Lower lobe of right lung (tissue), 2 donors: ENCODE measurements around the gene ZNF316. TPM values are rescaled to one million over a fixed set of nuclear protein-coding genes. Genes with fewer than 3 reads are reported as not detected.

Experiments
- ATAC-seq, 2 donors: fragments of 200-7000 bp; cut with Tn5 transposase; one replicate each; pipeline ENCODE4 v1.9.1; 2020 to 2022; ENCODE audit warnings: mild to moderate bottlenecking in 2 of 2, moderate library complexity in 2 of 2
- DNase-seq: peaks from one replicate; pipeline ENCODE4 v3.0.0-alpha.2; 2020
- H3K27ac ChIP-seq: fragments of 200-600 bp; one replicate; pipeline ENCODE4 v1.8.0; 2022
- H3K27me3 ChIP-seq: fragments of 200-600 bp; one replicate; pipeline ENCODE4 v1.8.0; 2022; ENCODE audit warnings: low read depth
- H3K36me3 ChIP-seq: fragments of 200-600 bp; one replicate; pipeline ENCODE4 v1.8.0; 2022; ENCODE audit warnings: mild to moderate bottlenecking
- H3K4me1 ChIP-seq: fragments of 200-600 bp; one replicate; pipeline ENCODE4 v1.8.0; 2022
- H3K4me3 ChIP-seq: fragments of 200-600 bp; one replicate; pipeline ENCODE4 v1.8.0; 2022; ENCODE audit warnings: mild to moderate bottlenecking
- H3K9me3 ChIP-seq: fragments of 200-600 bp; one replicate; pipeline ENCODE4 v1.8.0; 2022
- intact Hi-C: fragments of 100-400 bp; cut with DNase I; formaldehyde crosslinking; loops from one replicate; pipeline ENCODE4 v1.11.0; 2022
- long read RNA-seq: library from polyadenylated mRNA; unstranded; transcript quantifications from one replicate; pipeline ENCODE4 v2.0.0, GENCODE V29; 2021
- total RNA-seq: library from RNA; stranded (reverse); fragmentation: NEBNext Ultra II Directional; extraction: Animal tissue kit (Norgen Biotek cat#: 25700); gene quantifications from one replicate; pipeline ENCODE4 v1.2.1, GENCODE V29; 2021
- TF ChIP-seq, protein P1 (sequence below): fragments of 200-600 bp; IDR thresholded peaks from one replicate; pipeline ENCODE4 v1.8.0; 2022; ENCODE audit warnings: antibody characterized with exemption, mild to moderate bottlenecking
- donor health status: DM: no; HTN: yes; CAD: no; lungs with severe emphysema.

The ZNF316 gene
- total RNA-seq, result 43.2 TPM
- long read RNA-seq, full-length matches to known transcripts, result 5 of 49 reads
- long read RNA-seq, partial matches to known transcripts, result 38 of 49 reads
- long read RNA-seq, other reads (novel, unspliced or antisense), result 6 of 49 reads

DNA sequence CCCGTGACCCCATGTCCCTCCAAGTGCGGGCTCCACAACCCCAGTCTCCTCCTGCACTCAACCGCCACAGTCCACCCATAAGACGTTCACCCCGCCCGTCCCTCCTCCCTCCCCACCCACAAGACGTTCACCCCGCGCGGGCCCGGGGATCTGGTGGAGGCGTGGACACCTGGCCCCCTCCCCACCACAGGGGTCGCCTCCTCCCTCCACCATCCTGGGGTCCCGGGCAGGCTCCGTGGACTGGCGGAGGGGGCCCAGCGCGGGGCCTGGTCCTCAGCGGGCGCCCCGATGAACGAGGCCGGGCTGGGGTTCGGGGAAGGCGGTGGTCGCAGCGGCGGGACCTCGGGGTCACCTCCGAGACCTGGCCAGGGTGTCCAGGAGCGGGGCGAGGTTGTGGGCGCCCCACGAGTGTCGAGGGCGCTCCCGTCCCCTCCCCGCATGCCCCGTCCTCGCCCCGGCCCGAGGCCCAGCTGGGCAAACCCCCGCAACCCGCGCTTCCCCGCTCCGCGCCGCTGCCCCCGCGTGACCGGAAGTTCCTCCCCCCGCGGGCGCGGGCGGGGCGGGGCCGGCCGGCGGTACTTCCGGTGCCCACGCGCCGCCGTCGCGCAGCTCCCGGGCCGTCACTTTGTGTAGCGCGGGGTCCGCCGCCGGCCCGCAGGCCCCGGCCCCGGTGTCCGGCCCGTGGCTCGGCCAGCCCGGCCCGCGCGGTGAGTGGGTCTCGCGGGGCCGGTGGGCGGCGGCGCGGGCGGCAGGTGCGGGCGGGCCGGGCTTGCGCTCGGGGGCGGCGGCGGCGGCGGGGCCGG lies at the start of gene ZNF316:
Gene ZNF316, plus strand, starts transcription at position 578 of the 803 bp plus-strand sequence. CDS start 5,092 bp downstream, outside the sequence.
- H3K27me3 ChIP-seq, result no peaks in the 10 kb centered on the region
- H3K36me3 ChIP-seq, result peaks cover 13% of the 10 kb centered on the region
- intact Hi-C loops, result no loop called here
- H3K9me3 ChIP-seq, result no peaks in the 10 kb centered on the region
- DNase-seq (peak; percentile 79), ATAC-seq (peak; percentile 85 to 91)
- H3K27ac ChIP-seq, result peak within 1 kb of the TSS; percentile 84
- peaks cover 24% of the 10 kb centered on the region for H3K4me1 ChIP-seq
- peak within 1 kb of the TSS; percentile 86 for H3K4me3 ChIP-seq
- TF ChIP-seq, protein P1, sequence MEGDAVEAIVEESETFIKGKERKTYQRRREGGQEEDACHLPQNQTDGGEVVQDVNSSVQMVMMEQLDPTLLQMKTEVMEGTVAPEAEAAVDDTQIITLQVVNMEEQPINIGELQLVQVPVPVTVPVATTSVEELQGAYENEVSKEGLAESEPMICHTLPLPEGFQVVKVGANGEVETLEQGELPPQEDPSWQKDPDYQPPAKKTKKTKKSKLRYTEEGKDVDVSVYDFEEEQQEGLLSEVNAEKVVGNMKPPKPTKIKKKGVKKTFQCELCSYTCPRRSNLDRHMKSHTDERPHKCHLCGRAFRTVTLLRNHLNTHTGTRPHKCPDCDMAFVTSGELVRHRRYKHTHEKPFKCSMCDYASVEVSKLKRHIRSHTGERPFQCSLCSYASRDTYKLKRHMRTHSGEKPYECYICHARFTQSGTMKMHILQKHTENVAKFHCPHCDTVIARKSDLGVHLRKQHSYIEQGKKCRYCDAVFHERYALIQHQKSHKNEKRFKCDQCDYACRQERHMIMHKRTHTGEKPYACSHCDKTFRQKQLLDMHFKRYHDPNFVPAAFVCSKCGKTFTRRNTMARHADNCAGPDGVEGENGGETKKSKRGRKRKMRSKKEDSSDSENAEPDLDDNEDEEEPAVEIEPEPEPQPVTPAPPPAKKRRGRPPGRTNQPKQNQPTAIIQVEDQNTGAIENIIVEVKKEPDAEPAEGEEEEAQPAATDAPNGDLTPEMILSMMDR, result no peak

DNA sequence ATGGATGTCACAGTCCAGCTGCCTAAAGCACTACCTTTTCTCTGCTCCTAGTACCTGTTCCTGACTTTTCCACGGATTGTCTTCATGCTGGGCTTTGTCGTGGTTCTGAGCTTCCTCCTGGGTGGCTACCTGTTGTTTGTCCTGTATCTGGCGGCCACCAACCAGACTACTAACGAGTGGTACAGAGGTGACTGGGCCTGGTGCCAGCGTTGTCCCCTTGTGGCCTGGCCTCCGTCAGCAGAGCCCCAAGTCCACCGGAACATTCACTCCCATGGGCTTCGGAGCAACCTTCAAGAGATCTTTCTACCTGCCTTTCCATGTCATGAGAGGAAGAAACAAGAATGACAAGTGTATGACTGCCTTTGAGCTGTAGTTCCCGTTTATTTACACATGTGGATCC lies 48.6 kb upstream of the ZNF316 start:
- intact Hi-C loops, result no loop called here
- H3K36me3 ChIP-seq, result peaks cover 59% of the 10 kb centered on the region

DNA sequence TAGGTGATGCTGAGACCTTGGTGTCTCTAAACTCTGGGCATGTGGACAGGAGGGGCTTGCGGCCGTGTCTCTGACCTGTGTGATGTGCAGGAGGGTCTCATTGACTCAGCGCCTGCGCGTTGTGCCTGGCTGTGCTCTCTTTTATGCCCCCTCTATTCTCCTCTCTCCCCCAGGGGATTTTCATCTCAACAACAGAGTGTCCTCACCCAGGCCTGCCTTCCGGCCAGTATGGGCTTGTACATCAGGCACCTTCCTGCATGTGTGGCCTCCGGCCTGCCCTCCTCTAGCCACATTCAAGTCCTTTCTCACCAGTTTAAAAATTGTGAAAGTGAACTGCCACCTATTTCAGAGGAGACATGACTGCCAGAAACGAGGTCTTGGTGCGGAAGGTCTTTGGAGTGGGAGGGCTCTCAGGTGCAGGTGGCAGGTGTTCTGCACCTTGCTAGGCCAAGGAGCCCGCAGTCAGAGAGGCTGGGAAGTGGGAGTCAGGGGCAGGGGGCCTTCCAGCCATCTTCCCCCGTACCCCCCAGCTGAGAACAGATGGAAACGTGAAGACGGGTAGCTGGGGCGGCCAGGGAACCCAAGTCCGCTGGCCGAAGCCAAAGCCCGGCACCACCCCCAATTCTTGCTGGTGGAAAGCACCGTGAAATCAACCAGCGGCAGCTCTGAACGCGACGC lies 47.8 kb upstream of the ZNF316 start:
- ATAC-seq (peak in 1 of 2 donors; percentile 1), DNase-seq (no peak)
- TF ChIP-seq, protein P1, result no peak
- intact Hi-C loops, result no loop called here
- peak overlapping the region; percentile 86 for H3K4me3 ChIP-seq
- peaks cover 17% of the 10 kb centered on the region for H3K4me1 ChIP-seq
- no peaks in the 10 kb centered on the region for H3K27me3 ChIP-seq
- H3K27ac ChIP-seq, result peak overlapping the region; percentile 62
- H3K36me3 ChIP-seq, result peaks cover 59% of the 10 kb centered on the region
- H3K9me3 ChIP-seq, result no peaks in the 10 kb centered on the region

More for the DNA sequence above, 48.6 kb upstream of the ZNF316 start:
- TF ChIP-seq, protein P1, result no peak
- ATAC-seq (no peak), DNase-seq (no peak)
- Histone ChIP-seq H3K4me1 (peaks cover 17% of the 10 kb centered on the region), H3K27ac (no peak overlapping the region), H3K9me3 (no peaks in the 10 kb centered on the region), H3K27me3 (no peaks in the 10 kb centered on the region), H3K4me3 (no peak overlapping the region)

- Histone ChIP-seq H3K9me3 (no peaks in the 10 kb centered on the region), H3K4me1 (peaks cover 17% of the 10 kb centered on the region), H3K4me3 (peak within 1 kb of the TSS; percentile 86), H3K36me3 (peaks cover 59% of the 10 kb centered on the region), H3K27ac (peak within 1 kb of the TSS; percentile 85), H3K27me3 (no peaks in the 10 kb centered on the region)
- TF ChIP-seq, protein P1, result peak; percentile 67
- intact Hi-C loops, result no loop called here
- peak; percentile 97 to 98 for ATAC-seq
- DNase-seq, result peak; percentile 85
Measured at GRCh38 chr7:6589829-6590644, 47.1 kb upstream of the ZNF316 start, which contains the start of gene INTS15. Gene INTS15, plus strand, starts transcription at chr7:6590021. Its CDS starts 263 bp downstream, at chr7:6590284.

DNA sequence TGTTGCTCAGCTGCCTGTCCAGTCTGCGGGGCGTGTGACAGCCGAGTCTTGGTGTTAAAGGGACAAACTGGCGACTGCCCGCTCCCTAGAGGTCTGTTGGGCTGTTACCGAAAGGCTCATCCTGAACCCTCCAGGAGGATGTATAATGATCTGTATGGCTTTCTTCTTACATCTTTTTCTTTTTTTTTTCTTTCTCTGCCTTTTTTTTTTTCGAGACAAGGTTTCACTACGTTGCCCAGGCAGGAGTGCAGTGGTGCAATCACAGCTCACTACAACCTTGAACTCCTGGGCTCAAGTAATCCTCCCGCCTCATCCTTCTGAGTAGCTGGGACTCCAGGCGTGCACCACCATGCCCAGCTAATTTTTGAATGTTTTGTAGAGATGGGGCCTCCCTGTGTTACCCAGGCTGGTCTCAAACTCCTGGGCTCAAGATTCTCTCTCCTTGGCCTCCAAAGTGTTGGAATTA lies 46.4 kb upstream of the ZNF316 start:
- intact Hi-C loops, result no loop called here
- DNase-seq (no peak), ATAC-seq (no peak)
- H3K9me3 ChIP-seq, result no peaks in the 10 kb centered on the region
- H3K36me3 ChIP-seq, result peaks cover 59% of the 10 kb centered on the region
- H3K4me3 ChIP-seq, result peak overlapping the region; percentile 86
- no peaks in the 10 kb centered on the region for H3K27me3 ChIP-seq
- peaks cover 17% of the 10 kb centered on the region for H3K4me1 ChIP-seq
- H3K27ac ChIP-seq, result peak overlapping the region; percentile 85
- TF ChIP-seq, protein P1, result no peak
